GM18909 (cell line): ENCODE results near the gene USP43.
"Not testable (repeated sequence)": the region's sequence is repeated elsewhere in the genome, so short reads cannot be mapped to it uniquely, and the experiment has no call there.

Source experiments
- ATAC-seq: cut with Tn5 transposase; IDR thresholded peaks from one replicate; pipeline ENCODE4 v1.9.1; 2021; ENCODE audit warnings: mild to moderate bottlenecking; ENCODE audit not compliant: unreplicated experiment, poor library complexity

Gene USP43

DNA sequence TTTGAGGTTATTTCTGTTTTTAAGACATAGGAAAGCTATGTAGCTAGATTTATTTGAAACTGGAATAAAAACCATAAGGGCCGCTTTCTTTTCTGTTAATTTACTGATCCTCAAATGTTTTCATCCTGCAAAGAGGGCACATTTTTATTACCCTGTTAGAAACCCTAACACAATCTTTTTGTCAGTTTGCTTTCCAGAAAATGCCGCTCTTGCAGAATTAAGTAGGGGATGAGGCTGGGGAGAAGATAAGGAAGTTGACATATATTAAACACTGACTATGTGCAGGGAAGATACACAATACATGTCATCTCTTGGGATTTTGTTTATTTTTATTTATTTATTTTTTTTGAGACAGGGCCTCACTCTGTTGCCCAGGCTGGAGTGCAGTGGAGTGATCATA is 15.7 kb downstream of the USP43 start:
- ATAC-seq, result no peak

GRCh38 chr17:9663511-9663910 is 18.2 kb downstream of the USP43 start:
- ATAC-seq, result not testable (repeated sequence)

- ATAC-seq, result no peak
Observed at GRCh38 chr17:9666461-9667050, 21.2 kb downstream of the USP43 start.

GRCh38 chr17:9668517-9668916 is 23.2 kb downstream of the USP43 start:
- ATAC-seq, result no peak

- no peak for ATAC-seq
Observed at GRCh38 chr17:9669551-9670008, 24.3 kb downstream of the USP43 start.

- no peak for ATAC-seq
Observed at GRCh38 chr17:9670596-9670995, 25.3 kb downstream of the USP43 start.

GRCh38 chr17:9671559-9671958 is 26.2 kb downstream of the USP43 start:
- ATAC-seq, result no peak

- no peak for ATAC-seq
Observed at GRCh38 chr17:9672266-9672665, 26.9 kb downstream of the USP43 start.

- no peak for ATAC-seq
Observed at GRCh38 chr17:9672691-9673090, 27.4 kb downstream of the USP43 start.

DNA sequence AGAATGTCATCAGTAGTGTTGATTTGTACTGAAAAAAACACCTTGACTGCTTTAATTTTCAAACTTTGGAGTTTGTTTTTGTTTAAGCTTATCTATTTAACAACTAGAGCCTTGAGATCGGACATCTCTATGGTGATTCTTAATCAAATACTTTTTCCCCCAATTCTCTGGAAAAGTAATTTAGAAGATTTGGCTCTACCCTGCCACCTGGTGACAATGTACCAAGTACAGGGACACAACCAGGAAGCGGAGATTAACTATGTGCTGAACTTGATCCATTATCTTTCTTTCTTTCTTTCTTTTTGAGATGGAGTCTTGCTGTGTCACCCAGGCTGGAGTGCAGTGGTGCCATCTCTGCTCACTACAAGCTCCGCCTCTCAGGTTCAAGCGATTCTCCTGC is 30.8 kb downstream of the USP43 start:
- no peak for ATAC-seq

DNA sequence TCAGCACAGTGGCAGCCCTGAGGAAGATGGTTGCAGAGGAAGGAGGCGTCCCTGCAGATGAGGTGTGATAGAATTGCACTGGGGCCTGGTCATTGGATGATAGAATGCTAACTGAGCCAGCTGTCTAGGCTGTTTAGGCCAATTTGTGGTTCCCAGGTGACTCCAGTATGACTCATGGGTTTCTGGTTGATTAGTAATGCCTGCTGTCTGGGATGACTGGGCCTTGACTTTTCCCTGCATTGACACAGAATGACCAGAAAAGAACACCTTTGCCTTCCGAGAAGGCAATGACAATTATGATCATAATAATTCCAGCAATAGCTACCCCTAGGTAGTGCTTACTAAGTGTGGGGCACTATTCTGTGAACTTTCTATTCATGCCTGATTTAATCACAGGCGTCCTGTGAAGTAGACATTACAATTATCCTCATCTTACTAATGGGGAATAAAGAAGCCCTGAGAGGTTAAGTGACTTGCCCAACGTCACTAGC is 31.5 kb downstream of the USP43 start:
- peak; percentile 53 for ATAC-seq

- ATAC-seq, result no peak
Observed at GRCh38 chr17:9677411-9677810, 32.1 kb downstream of the USP43 start.

- ATAC-seq, result no peak
Observed at GRCh38 chr17:9677896-9678295, 32.6 kb downstream of the USP43 start.

DNA sequence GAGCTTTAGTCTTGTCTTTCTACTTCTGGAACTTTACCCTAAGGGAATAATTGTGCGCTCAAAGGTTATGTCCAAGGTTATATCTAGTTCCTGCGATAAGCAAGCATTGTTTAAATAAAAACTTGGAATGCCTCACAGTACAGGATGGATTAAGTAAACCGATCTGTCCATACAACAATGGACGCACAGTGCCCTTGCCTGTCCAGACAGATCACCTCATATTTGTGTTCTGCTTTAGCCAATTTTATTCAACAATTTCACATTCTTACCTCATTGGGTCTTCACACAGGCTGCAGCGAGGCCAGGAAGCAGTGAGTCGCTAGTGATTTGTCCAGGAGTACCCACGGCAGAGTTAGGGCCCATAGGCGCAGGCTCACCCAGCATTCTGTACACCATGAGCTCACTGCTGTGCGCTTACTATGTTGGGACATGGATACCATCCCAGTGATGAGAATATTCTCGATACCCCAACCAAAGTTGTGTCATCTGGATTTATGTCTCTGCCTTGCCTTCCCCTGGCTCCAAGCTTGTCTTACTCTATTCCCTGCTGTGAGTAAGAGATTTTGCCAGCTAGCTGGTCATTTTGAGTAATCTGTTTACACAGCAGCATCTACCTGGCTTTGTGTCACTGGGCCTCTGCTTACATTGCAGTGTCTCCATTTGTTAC is 39.8 kb downstream of the USP43 start:
- ATAC-seq, result no peak

DNA sequence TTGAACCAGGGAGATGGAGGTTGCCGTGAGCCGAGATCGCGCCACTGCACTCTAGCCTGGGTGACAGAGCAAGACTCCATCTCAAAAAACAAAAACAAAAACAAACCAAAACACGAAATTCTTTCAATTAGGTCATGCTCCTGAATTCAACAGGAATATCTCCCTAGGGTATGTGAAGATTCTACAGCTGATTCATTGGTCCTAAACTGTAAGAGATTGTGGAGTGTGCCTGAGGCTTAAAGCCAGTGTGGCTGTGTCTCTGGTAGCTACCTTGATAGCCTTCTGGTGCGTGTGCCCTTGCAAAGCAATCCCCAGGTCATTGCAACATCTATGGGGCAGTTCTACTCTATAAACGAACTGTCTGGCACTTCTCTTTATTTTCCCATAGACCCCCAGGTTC is 48.4 kb downstream of the USP43 start:
- ATAC-seq, result no peak

- no peak for ATAC-seq
Observed at GRCh38 chr17:9696279-9697044, 51.1 kb downstream of the USP43 start.

DNA sequence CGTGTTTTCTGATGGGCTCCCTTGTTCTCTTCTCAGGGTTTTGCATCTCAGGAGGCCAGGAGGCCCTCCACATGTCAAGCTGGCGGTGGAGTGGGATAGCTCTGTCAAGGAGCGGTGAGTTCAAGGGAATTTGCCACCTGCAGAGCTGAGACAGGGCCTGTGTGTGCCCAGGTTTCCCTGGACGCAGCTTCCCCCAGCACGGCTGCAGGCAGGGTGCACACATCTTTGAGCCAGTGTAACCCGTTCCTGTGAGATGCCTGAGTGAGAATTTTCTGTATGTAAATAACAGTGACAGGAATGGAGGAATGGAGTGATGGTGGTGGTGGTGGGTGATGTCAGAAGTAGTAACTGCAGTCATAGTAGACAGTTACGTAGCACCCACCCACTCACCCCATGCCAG is 54.8 kb downstream of the USP43 start:
- no peak for ATAC-seq

GRCh38 chr17:9700754-9701476 is 55.6 kb downstream of the USP43 start:
- no peak for ATAC-seq

- ATAC-seq, result no peak
Observed at GRCh38 chr17:9702482-9702881, 57.2 kb downstream of the USP43 start.

- no peak for ATAC-seq
Observed at GRCh38 chr17:9702914-9703780, 57.8 kb downstream of the USP43 start.
